Keratinocyte (primary cell): Measurements from ENCODE around the gene WTIP. TPM values are rescaled to one million over a fixed set of nuclear protein-coding genes. Genes with fewer than 3 reads are reported as not detected.

ENCODE experiments used
- DNase-seq: peaks from one replicate; pipeline ENCODE4 v3.0.0-alpha.2; 2011; ENCODE audit warnings: low read depth, missing footprints, low spot score
- FAIRE-seq: peaks from 2 replicates; lab custom pipeline; 2011; peaks lifted over from hg19 to GRCh38; lab: Jason Lieb, UNC
- H2AFZ ChIP-seq: 2 replicates; pipeline ENCODE4 v1.6.0; 2012; ENCODE audit warnings: low read length, control low read depth, inconsistent platforms; ENCODE audit not compliant: control insufficient read depth
- H3K27ac ChIP-seq: 2 replicates; pipeline ENCODE4 v1.5.1; 2011; ENCODE audit warnings: low read length; ENCODE audit not compliant: control insufficient read depth, insufficient read depth
- H3K27me3 ChIP-seq: 3 replicates; pipeline ENCODE4 v1.6.0; 2011; ENCODE audit warnings: low read length; ENCODE audit not compliant: control insufficient read depth, insufficient read depth; ENCODE audit errors: extremely low read depth
- H3K36me3 ChIP-seq, 2 experiments: 2 replicates in 1 of 2; 3 replicates in 1 of 2; pipeline ENCODE4 v1.5.1; 2011; ENCODE audit warnings: low read length in 2 of 2, mild to moderate bottlenecking in 1 of 2; ENCODE audit not compliant: control insufficient read depth in 2 of 2, insufficient read depth in 2 of 2; ENCODE audit errors: extremely low read depth in 1 of 2
- H3K4me1 ChIP-seq: 3 replicates; pipeline ENCODE4 v1.5.1; 2011; ENCODE audit warnings: low read length; ENCODE audit not compliant: control insufficient read depth, insufficient read depth; ENCODE audit errors: extremely low read depth
- H3K4me2 ChIP-seq: 3 replicates; pipeline ENCODE4 v1.6.0; 2011; ENCODE audit warnings: low read depth, low read length; ENCODE audit not compliant: control insufficient read depth, insufficient read depth; ENCODE audit errors: extremely low read depth
- H3K4me3 ChIP-seq, 3 experiments: fragments of 200-600 bp in 1 of 3; sonication (generic) in 1 of 3; 2 replicates in 2 of 3; 3 replicates in 1 of 3; pipeline ENCODE4 v1.5.1; 2011 to 2016; ENCODE audit warnings: low read length in 3 of 3, mild to moderate bottlenecking in 3 of 3, control low read depth in 2 of 3, inconsistent platforms in 1 of 3, low read depth in 1 of 3, mixed read lengths in 1 of 3, mixed run types in 1 of 3, moderate library complexity in 1 of 3; ENCODE audit not compliant: control insufficient read depth in 2 of 3, insufficient read depth in 2 of 3; ENCODE audit errors: extremely low read depth in 1 of 3
- H3K79me2 ChIP-seq: 2 replicates; pipeline ENCODE4 v1.6.0; 2012; ENCODE audit warnings: low read length; ENCODE audit not compliant: control insufficient read depth, insufficient read depth
- H3K9ac ChIP-seq: 3 replicates; pipeline ENCODE4 v1.6.0; 2011; ENCODE audit warnings: low read length; ENCODE audit not compliant: control insufficient read depth, insufficient read depth; ENCODE audit errors: extremely low read depth
- H3K9me1 ChIP-seq: 3 replicates; pipeline ENCODE4 v1.6.0; 2011; ENCODE audit warnings: low read length; ENCODE audit not compliant: control insufficient read depth, insufficient read depth; ENCODE audit errors: extremely low read depth
- H3K9me3 ChIP-seq: 2 replicates; pipeline ENCODE4 v1.5.1; 2012; ENCODE audit warnings: low read depth, low read length; ENCODE audit not compliant: control insufficient read depth
- H4K20me1 ChIP-seq: 3 replicates; pipeline ENCODE4 v1.6.0; 2011; ENCODE audit warnings: low read length; ENCODE audit not compliant: control insufficient read depth, insufficient read depth; ENCODE audit errors: extremely low read depth
- CTCF ChIP-seq, 3 experiments: IDR thresholded peaks in 1 of 3; conservative IDR thresholded peaks in 1 of 3; optimal IDR thresholded peaks in 1 of 3; 2 replicates in 2 of 3; 3 replicates in 1 of 3; pipeline versions ENCODE3 to v1.5.1; 2011; ENCODE audit warnings: low read length in 3 of 3, mild to moderate bottlenecking in 3 of 3, moderate library complexity in 2 of 3, control low read depth in 1 of 3, inconsistent platforms in 1 of 3; ENCODE audit not compliant: insufficient read depth in 2 of 3; ENCODE audit errors: extremely low read depth in 1 of 3
- EZH2 ChIP-seq: IDR thresholded peaks from one replicate; pipeline ENCODE4 v1.6.1; 2012; ENCODE audit warnings: inconsistent platforms, mild to moderate bottlenecking, low read length, moderate library complexity
- dilution Hi-C: fragments of 300-500 bp; cut with MboI; formaldehyde crosslinking; loops from one replicate; pipeline ENCODE4 v1.7.0; 2020; ENCODE audit warnings: low sequenced_read_pairs; ENCODE audit not compliant: extremely low pct_ligation_motif_present
- polyA plus RNA-seq, 5 experiments: library from polyadenylated mRNA; depleted of rRNA in 3 of 5; stranded (reverse) in 3 of 5; stranded (forward) in 1 of 5; unstranded in 1 of 5; fragments of >200 nt; gene quantifications; 1 replicate in 1 of 5; 2 replicates in 3 of 5; 3 replicates in 1 of 5; pipeline versions ENCODE4 v1.2.1 to v1.2.3, GENCODE V29; 2011 to 2012; ENCODE audit warnings: missing spikeins in 2 of 5, low read depth in 1 of 5, low replicate concordance in 1 of 5

WTIP gene
- polyA plus RNA-seq, 1 donor (not counting 4 experiments of a cell fraction or from before 2014, with no cell fraction given), result 14.5 TPM

- H3K79me2 ChIP-seq, result no peaks in the 10 kb centered on the region
- H3K4me2 ChIP-seq, result no peak overlapping the region
- H3K4me1 ChIP-seq, result peaks cover 4% of the 10 kb centered on the region
- H3K27me3 ChIP-seq, result no peaks in the 10 kb centered on the region
- no peak for TF ChIP-seq CTCF (optimal IDR thresholded peaks at IDR 0.05 in 1 of 3, IDR thresholded peaks at IDR 0.05 in 1 of 3, conservative IDR thresholded peaks at IDR 0.05 in 1 of 3; ENCODE audit: extremely low read depth in 1 of 3, insufficient read depth in 2 of 3, low read length in 3 of 3)
- TF ChIP-seq EZH2, result no peak
- H4K20me1 ChIP-seq, result no peaks in the 10 kb centered on the region
- H3K9me3 ChIP-seq, result no peaks in the 10 kb centered on the region
- H3K36me3 ChIP-seq, result peaks cover 4 to 6% of the 10 kb centered on the region in 2 experiments
- H3K9me1 ChIP-seq, result no peaks in the 10 kb centered on the region
- dilution Hi-C loops, result no loop called here
- H3K9ac ChIP-seq, result no peak overlapping the region
- no peak overlapping the region for H2AFZ ChIP-seq
- H3K4me3 ChIP-seq, result no peak overlapping the region
- DNase-seq, result no peak
- no peak for FAIRE-seq
- H3K27ac ChIP-seq, result no peak overlapping the region
Measured at GRCh38 chr19:34499155-34499834, 17.7 kb downstream of the WTIP start.

DNA sequence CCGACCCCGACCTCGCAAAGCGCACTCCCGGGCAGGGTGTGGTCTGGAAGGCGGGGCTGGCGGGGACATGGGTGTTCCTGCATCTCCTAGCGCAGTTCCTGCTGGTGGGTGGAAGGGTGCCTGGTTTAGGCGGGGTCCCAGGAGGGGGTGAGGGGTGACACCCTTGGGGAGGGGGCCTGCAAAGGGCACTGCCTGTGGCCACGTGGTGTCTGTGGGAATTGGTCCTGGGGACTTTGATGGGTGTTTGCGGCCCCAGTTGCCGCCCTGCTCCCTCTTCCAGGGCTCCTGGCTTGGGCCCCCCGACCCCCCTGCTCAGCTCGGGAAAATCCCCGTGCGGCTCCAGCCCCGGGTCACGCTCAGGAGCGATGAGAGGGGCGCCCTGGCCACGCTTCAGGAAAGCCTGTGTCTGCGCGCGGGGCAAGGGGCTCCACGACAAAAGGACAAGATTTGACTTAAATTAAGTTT is 19.1 kb downstream of the WTIP start:
- no peak overlapping the region for H3K4me2 ChIP-seq
- no peak overlapping the region for H3K9ac ChIP-seq
- no peaks in the 10 kb centered on the region for H3K27me3 ChIP-seq
- H3K4me3 ChIP-seq, result no peak overlapping the region
- no peak overlapping the region for H2AFZ ChIP-seq
- no peaks in the 10 kb centered on the region for H3K9me3 ChIP-seq
- H3K79me2 ChIP-seq, result no peaks in the 10 kb centered on the region
- H4K20me1 ChIP-seq, result no peaks in the 10 kb centered on the region
- no peak for DNase-seq
- peaks cover 4% of the 10 kb centered on the region for H3K4me1 ChIP-seq
- H3K36me3 ChIP-seq, result peaks cover 4 to 5% of the 10 kb centered on the region in 2 experiments
- dilution Hi-C loops, result no loop called here
- FAIRE-seq, result no peak
- H3K9me1 ChIP-seq, result no peaks in the 10 kb centered on the region
- H3K27ac ChIP-seq, result no peak overlapping the region
- TF ChIP-seq EZH2 (no peak), CTCF (optimal IDR thresholded peaks at IDR 0.05 in 1 of 3, IDR thresholded peaks at IDR 0.05 in 1 of 3, conservative IDR thresholded peaks at IDR 0.05 in 1 of 3; ENCODE audit: extremely low read depth in 1 of 3, insufficient read depth in 2 of 3, low read length in 3 of 3) (no peak)
